HepG2 (cell line): ENCODE measurements around the gene NT5DC4. TPM values are rescaled to one million over a fixed set of nuclear protein-coding genes. Genes with fewer than 3 reads are reported as not detected.
A peak's percentile ranks its signal among the peaks of the same experiment; 100 is the strongest.
"Not testable (repeated sequence)": the region's sequence is repeated elsewhere in the genome, so short reads cannot be mapped to it uniquely, and the experiment has no call there.

ENCODE experiments used
- ATAC-seq: fragments of 200-7000 bp; cut with Tn5 transposase; 3 replicates; pipeline ENCODE4 v1.9.1; 2020; ENCODE audit warnings: mild to moderate bottlenecking, moderate library complexity
- BruUV-seq: library from RNA; stranded (reverse); fragments of 400-500 nt; replicated peaks from 2 replicates; lab custom pipeline; 2021; lab: Mats Ljungman, UMichigan
- CTCF ChIA-PET: fragments of 300-600 bp; formaldehyde crosslinking; extraction: SDS; loops from one replicate; lab custom pipeline; 2021; ENCODE audit warnings: low total read pairs, inconsistent platforms, low intra/inter-chr PET ratio; lab: Yijun Ruan, JAX
- POLR2A ChIA-PET: fragments of 350-600 bp; sonication (Branson Sonifier 250); formaldehyde crosslinking; loops from one replicate; lab custom pipeline; 2020; ENCODE audit warnings: antibody characterized with exemption, inconsistent platforms; lab: Yijun Ruan, JAX
- DNase-seq: peaks from one replicate; pipeline ENCODE4 v3.0.0-alpha.2; 2015; ENCODE audit warnings: low spot score
- FAIRE-seq: peaks from 3 replicates; lab custom pipeline; 2011; peaks lifted over from hg19 to GRCh38; lab: Jason Lieb, UNC
- H2AFZ ChIP-seq: one replicate; pipeline ENCODE4 v1.6.1; 2011; ENCODE audit warnings: low read length, inconsistent platforms
- H3K27ac ChIP-seq: fragments of 300-600 bp; 3 replicates; pipeline ENCODE4 v1.8.0; 2011; ENCODE audit warnings: mixed run types, mild to moderate bottlenecking, mixed read lengths, low read length, inconsistent platforms; ENCODE audit not compliant: insufficient read depth; ENCODE audit errors: extremely low read length
- H3K27me3 ChIP-seq, 2 experiments: fragments of 200-600 bp in 1 of 2; 2 replicates in 1 of 2; 3 replicates in 1 of 2; pipeline versions ENCODE4 v1.6.0 to v1.8.0; 2011; ENCODE audit warnings: low read length in 2 of 2, mild to moderate bottlenecking in 2 of 2, moderate library complexity in 2 of 2, inconsistent platforms in 1 of 2; ENCODE audit not compliant: insufficient read depth in 2 of 2, control insufficient read depth in 1 of 2
- H3K36me3 ChIP-seq, 2 experiments: fragments of 200-600 bp in 1 of 2; replicated peaks in 1 of 2; 2 replicates in 1 of 2; 3 replicates in 1 of 2; pipeline versions ENCODE4 v1.5.1 to v1.8.0; 2011; ENCODE audit warnings: low read length in 2 of 2, inconsistent platforms in 1 of 2; ENCODE audit not compliant: insufficient read depth in 2 of 2, control insufficient read depth in 1 of 2
- H3K4me1 ChIP-seq: 2 replicates; pipeline ENCODE4 v1.5.1; 2012; ENCODE audit warnings: low read length, inconsistent platforms; ENCODE audit not compliant: insufficient read depth
- H3K4me2 ChIP-seq: 2 replicates; pipeline ENCODE4 v1.6.0; 2011; ENCODE audit warnings: low read depth, low read length, inconsistent platforms
- H3K4me3 ChIP-seq, 3 experiments: fragments of 200-600 bp in 1 of 3; sonication (generic), shearing (Covaris generic) in 1 of 3; replicated peaks in 1 of 3; 2 replicates each; pipeline ENCODE4 v1.5.1; 2011 to 2016; ENCODE audit warnings: low read length in 3 of 3, inconsistent platforms in 2 of 3, low read depth in 2 of 3, mild to moderate bottlenecking in 2 of 3, control low read depth in 1 of 3, mixed read lengths in 1 of 3; ENCODE audit not compliant: insufficient read depth in 1 of 3
- H3K79me2 ChIP-seq: one replicate; pipeline ENCODE4 v1.6.1; 2011; ENCODE audit warnings: low read length, inconsistent platforms; ENCODE audit not compliant: insufficient read depth
- H3K9ac ChIP-seq: 2 replicates; pipeline ENCODE4 v1.6.0; 2011; ENCODE audit warnings: mild to moderate bottlenecking, low read depth, low read length, inconsistent platforms; ENCODE audit not compliant: insufficient read depth
- H3K9me3 ChIP-seq: 2 replicates; pipeline ENCODE4 v1.5.1; 2012; ENCODE audit warnings: mild to moderate bottlenecking, low read length
- H4K20me1 ChIP-seq: 2 replicates; pipeline ENCODE4 v1.6.0; 2011; ENCODE audit warnings: inconsistent platforms, mild to moderate bottlenecking, low read length, moderate library complexity; ENCODE audit not compliant: insufficient read depth
- IRF2 ChIP-seq: IDR thresholded peaks from 2 replicates; pipeline ENCODE4 v1.6.1; 2018; ENCODE audit warnings: missing genetic modification reagents, missing compliant biosample characterization
- KAT8 ChIP-seq: IDR thresholded peaks from 2 replicates; pipeline ENCODE4 v1.6.1; 2016; ENCODE audit warnings: missing genetic modification reagents, missing compliant biosample characterization
- MYPOP ChIP-seq: sonication (generic); formaldehyde crosslinking; IDR thresholded peaks from 2 replicates; pipeline ENCODE4 v1.8.1; 2023; ENCODE audit warnings: mild to moderate bottlenecking, moderate library complexity, missing genetic modification reagents
- TCF7 ChIP-seq: sonication (generic); IDR thresholded peaks from 2 replicates; pipeline ENCODE4 v1.6.1; 2016; ENCODE audit warnings: antibody characterized with exemption, low read depth
- THAP8 ChIP-seq: sonication (generic); formaldehyde crosslinking; IDR thresholded peaks from 2 replicates; pipeline ENCODE4 v1.5.1; 2020; ENCODE audit warnings: missing genetic modification reagents, mild to moderate bottlenecking, borderline replicate concordance
- TSC22D2 ChIP-seq: sonication (generic); formaldehyde crosslinking; IDR thresholded peaks from 2 replicates; pipeline ENCODE4 v1.5.1; 2020; ENCODE audit warnings: missing genetic modification reagents, mild to moderate bottlenecking, borderline replicate concordance
- ZBTB10 ChIP-seq: sonication (generic); formaldehyde crosslinking; IDR thresholded peaks from 2 replicates; pipeline ENCODE4 v1.4.0; 2020; ENCODE audit warnings: missing genetic modification reagents, borderline replicate concordance
- ZFP36 ChIP-seq: fragments of 150-350 bp; IDR thresholded peaks from 2 replicates; pipeline ENCODE4 v1.6.1; 2018; ENCODE audit warnings: borderline replicate concordance, low read length, low read depth; ENCODE audit not compliant: partially characterized antibody
- ZKSCAN1 ChIP-seq: fragments of 150-350 bp; IDR thresholded peaks from 2 replicates; pipeline ENCODE4 v1.6.1; 2014; ENCODE audit warnings: low read length
- ZNF138 ChIP-seq: sonication (generic); formaldehyde crosslinking; IDR thresholded peaks from 2 replicates; pipeline ENCODE4 v1.5.0; 2020; ENCODE audit warnings: mild to moderate bottlenecking, low read depth, missing genetic modification reagents
- ZNF296 ChIP-seq: sonication (generic); formaldehyde crosslinking; conservative IDR thresholded peaks from 2 replicates; pipeline ENCODE4 v1.5.0; 2020; ENCODE audit warnings: mild to moderate bottlenecking, missing genetic modification reagents
- ZNF580 ChIP-seq: IDR thresholded peaks from 2 replicates; pipeline ENCODE4 v1.6.1; 2016; ENCODE audit warnings: low read depth, borderline replicate concordance
- ZNF616 ChIP-seq: sonication (generic); formaldehyde crosslinking; IDR thresholded peaks from 2 replicates; pipeline ENCODE4 v1.5.0; 2020; ENCODE audit warnings: low read depth, mild to moderate bottlenecking, missing genetic modification reagents
- WGBS: methylation state at CpG from one replicate; pipeline ENCODE4 v1.1.6; 2017; ENCODE audit warnings: low lambda C conversion rate; 5-methylcytosine and 5-hydroxymethylcytosine counted together
- in situ Hi-C: cut with HindIII; loops from 2 replicates; pipeline ENCODE4 v1.10.0; 2017; ENCODE audit warnings: low pct_unique_long_range_greater_than_20kb; ENCODE audit not compliant: extremely low pct_ligation_motif_present
- intact Hi-C: fragments of 100-400 bp; cut with micrococcal nuclease; formaldehyde crosslinking; loops from one replicate; pipeline ENCODE4 v1.10.0; 2022; ENCODE audit not compliant: unreplicated experiment
- polyA plus RNA-seq, 8 experiments: library from polyadenylated mRNA; depleted of rRNA in 3 of 8; stranded (reverse) in 7 of 8; unstranded in 1 of 8; fragments of >200 nt; fragmentation: Illumina TruSeq in 4 of 8; extraction: Trizol in 4 of 8; gene quantifications; 2 replicates each; pipeline versions ENCODE4 v1.2.1 to v1.2.3, GENCODE V29; 2011 to 2016; ENCODE audit warnings: low read depth in 4 of 8, missing spikeins in 1 of 8, mixed read lengths in 1 of 8; ENCODE audit not compliant: insufficient read depth in 1 of 8
- total RNA-seq, 5 experiments: library from RNA; depleted of rRNA; stranded (reverse); fragments of >200 nt; fragmentation: Illumina TruSeq; extraction: Trizol; gene quantifications; 2 replicates each; pipeline ENCODE4 v1.2.3, GENCODE V29; 2016; ENCODE audit warnings: low read depth in 1 of 5

NT5DC4 gene
- total and polyA plus RNA-seq, 2 of the 13 experiments (the other 11 are each of a cell fraction or from before 2014, with no cell fraction given): 0.04 to 4.2 TPM

- TF ChIP-seq MYPOP (no peak), ZNF138 (CRISPR knock-in tag) (no peak), TCF7 (no peak), THAP8 (CRISPR knock-in tag) (no peak)
- TF ChIP-seq, all 625 proteins: peak for 0
Observed at GRCh38 chr2:112705575-112705974, 15.2 kb upstream of the NT5DC4 start (continued).

GRCh38 chr2:112706170-112706664, 14.6 kb upstream of the NT5DC4 start:
- Histone ChIP-seq H4K20me1 (no peaks in the 10 kb centered on the region), H3K4me3 (no peak overlapping the region), H3K36me3 (no peaks in the 10 kb centered on the region), H3K27me3 (peaks cover 2 to 26% of the 10 kb centered on the region in 2 experiments; a peak in 4 of 5 replicates), H3K9ac (no peak overlapping the region), H3K4me1 (no peaks in the 10 kb centered on the region), H2AFZ (no peak overlapping the region), H3K79me2 (no peaks in the 10 kb centered on the region), H3K4me2 (no peak overlapping the region), H3K9me3 (no peaks in the 10 kb centered on the region), H3K27ac (no peak overlapping the region)
- 15% methylated on average over 5 of the region's 5 CpGs for WGBS
- in situ Hi-C loops (no loop called here), intact Hi-C loops (no loop called here)
- peak; percentile 29; the same call in 1 of the 3 replicates for ATAC-seq
- BruUV-seq: no TSS peak
- CTCF ChIA-PET: no interaction called here
- POLR2A ChIA-PET: no interaction called here
- no peak for TF ChIP-seq ZNF296 (CRISPR knock-in tag)
- no peak for TF ChIP-seq ZNF580 (CRISPR knock-in tag)
- no peak for TF ChIP-seq ZNF616
- no peak for TF ChIP-seq ZFP36
- no peak for TF ChIP-seq IRF2 (CRISPR knock-in tag)
- no peak for TF ChIP-seq ZBTB10 (CRISPR knock-in tag)
- TF ChIP-seq TSC22D2: no peak
- TF ChIP-seq ZKSCAN1: no peak
- no peak for TF ChIP-seq KAT8 (CRISPR knock-in tag)
- FAIRE-seq: no peak
- no peak for DNase-seq

- H3K4me1 ChIP-seq, FAIRE-seq, in situ Hi-C loops, DNase-seq, H3K27ac ChIP-seq, H3K9ac ChIP-seq, H3K9me3 ChIP-seq, H2AFZ ChIP-seq, ATAC-seq, CTCF ChIA-PET, BruUV-seq, H3K4me3 ChIP-seq, H3K4me2 ChIP-seq, H4K20me1 ChIP-seq, H3K79me2 ChIP-seq, intact Hi-C loops, H3K36me3 ChIP-seq: not testable (repeated sequence)
- WGBS: 39% methylated on average over 9 of the region's 9 CpGs
- peaks cover 2 to 30% of the 10 kb centered on the region in 2 experiments; a peak in 4 of 5 replicates for H3K27me3 ChIP-seq
- POLR2A ChIA-PET: interaction anchor here (1.0 to 1.7 kb wide), 2 partner anchors 22 to 62 kb away, joined by 3 to 4 read pairs; no protein-coding TSS in a partner anchor
Observed at GRCh38 chr2:112706947-112707346, 13.9 kb upstream of the NT5DC4 start.
